ENCODE data around the gene CCNB3.
"Not testable (repeated sequence)": the region's sequence is repeated elsewhere in the genome, so short reads cannot be mapped to it uniquely, and the experiment has no call there.

CCNB3 gene

GRCh38 chrX:50204364-50204899 lies at the start of gene CCNB3:
Gene CCNB3, plus strand, starts transcription at chrX:50204765. Its CDS starts 80,399 bp downstream, at chrX:50285164.
- peak; percentile 36 to 40 for DNase-seq

GRCh38 chrX:50157545-50158135 lies 46.9 kb upstream of the CCNB3 start:
- no peak for DNase-seq

GRCh38 chrX:50158593-50158992 lies 46.0 kb upstream of the CCNB3 start:
- no peak for DNase-seq

- DNase-seq = no peak
Measured at GRCh38 chrX:50161127-50161526, 43.4 kb upstream of the CCNB3 start.

- DNase-seq = no peak
Measured at GRCh38 chrX:50165727-50166126, 38.8 kb upstream of the CCNB3 start.

GRCh38 chrX:50167366-50167765 lies 37.2 kb upstream of the CCNB3 start:
- DNase-seq = no peak

- DNase-seq = no peak
Measured at GRCh38 chrX:50168241-50168687, 36.3 kb upstream of the CCNB3 start.

GRCh38 chrX:50169717-50170116 lies 34.8 kb upstream of the CCNB3 start:
- no peak for DNase-seq

- DNase-seq = no peak
Measured at GRCh38 chrX:50180073-50180940, 24.3 kb upstream of the CCNB3 start.

GRCh38 chrX:50183891-50184290 lies 20.7 kb upstream of the CCNB3 start:
- no peak for DNase-seq

GRCh38 chrX:50188859-50189600 lies 15.5 kb upstream of the CCNB3 start:
- no peak for DNase-seq

GRCh38 chrX:50198348-50198747 lies 6.2 kb upstream of the CCNB3 start:
- no peak for DNase-seq

- DNase-seq = no peak
Measured at GRCh38 chrX:50200907-50201306, 3.7 kb upstream of the CCNB3 start, which contains the start of gene AKAP4. Gene AKAP4, minus strand, starts transcription at chrX:50201007. Its CDS starts 118 bp downstream, at chrX:50200889.

GRCh38 chrX:50202539-50202938 lies 2.0 kb upstream of the CCNB3 start:
- DNase-seq = no peak

GRCh38 chrX:50206753-50207152 lies 2.2 kb downstream of the CCNB3 start:
- no peak for DNase-seq

GRCh38 chrX:50211510-50211909 lies 6.9 kb downstream of the CCNB3 start:
- DNase-seq = no peak

- DNase-seq = no peak
Measured at GRCh38 chrX:50281253-50281652, 76.7 kb downstream of the CCNB3 start.

- DNase-seq = no peak
Measured at GRCh38 chrX:50327235-50327634, 122.7 kb downstream of the CCNB3 start.

GRCh38 chrX:50332668-50333067 lies 128.1 kb downstream of the CCNB3 start:
- not testable (repeated sequence) for DNase-seq

- no peak for DNase-seq
Measured at GRCh38 chrX:50333308-50333707, 128.7 kb downstream of the CCNB3 start.

- DNase-seq = no peak
Measured at GRCh38 chrX:50343917-50344316, 139.4 kb downstream of the CCNB3 start.

GRCh38 chrX:50372966-50373365 lies 168.4 kb downstream of the CCNB3 start:
- no peak for DNase-seq
